Measurements from ENCODE around the gene CFAP299. TPM values are rescaled to one million over a fixed set of nuclear protein-coding genes. Genes with fewer than 3 reads are reported as not detected.

Gene CFAP299
- total and polyA plus RNA-seq, 2 of the 8 experiments (the other 6 are each of a cell fraction or from before 2014, with no cell fraction given): not detected

DNA sequence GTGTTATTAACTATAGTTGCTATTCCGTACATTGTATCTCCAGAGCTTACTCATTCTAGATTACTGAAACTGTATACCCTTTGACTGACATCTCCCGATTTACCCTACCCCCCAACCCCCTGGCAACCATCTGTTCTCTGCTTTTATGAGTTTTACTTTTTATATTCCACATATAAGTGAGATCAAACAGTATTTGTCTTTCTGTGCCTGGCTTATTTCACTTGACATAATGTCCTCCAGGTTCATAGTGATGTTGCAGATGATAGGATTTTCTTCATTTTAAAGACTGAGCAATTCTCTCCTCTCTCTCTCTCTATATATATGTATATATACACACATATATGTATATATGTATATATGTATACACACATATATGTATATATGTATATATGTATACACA is 54.6 kb downstream of the CFAP299 start (continued):
- no peak for TF ChIP-seq MAFK (IDR thresholded peaks at IDR 0.05; ENCODE audit: low read depth, low read length)
- TF ChIP-seq SIX5 (IDR thresholded peaks at IDR 0.05; ENCODE audit: low read depth, low read length): no peak
- no peak for TF ChIP-seq CBX5 (IDR thresholded peaks at IDR 0.05; ENCODE audit: low read depth, low read length)
- TF ChIP-seq ZNF274 (IDR thresholded peaks at IDR 0.05; ENCODE audit: borderline replicate concordance, extremely low read depth, low read length): no peak
- no peak for TF ChIP-seq EGR1 (IDR thresholded peaks at IDR 0.05; ENCODE audit: borderline replicate concordance, low read depth, low read length)
- TF ChIP-seq SIN3A (conservative IDR thresholded peaks at IDR 0.05 in 1 of 2, IDR thresholded peaks at IDR 0.05 in 1 of 2; ENCODE audit: low read depth in 1 of 2, low read length in 2 of 2): no peak
